D721Med (cell line): ENCODE results near the gene OPA1.

ENCODE experiments used
- DNase-seq: peaks from one replicate; pipeline ENCODE4 v3.0.0; 2011; ENCODE audit warnings: low spot score; ENCODE audit not compliant: insufficient read length
- FAIRE-seq: peaks from 2 replicates; lab custom pipeline; 2011; peaks lifted over from hg19 to GRCh38; lab: Jason Lieb, UNC
- TF ChIP-seq, protein P1 (sequence below): IDR thresholded peaks from 2 replicates; pipeline ENCODE4 v1.5.1; 2012; ENCODE audit warnings: mild to moderate bottlenecking, control low read depth; ENCODE audit not compliant: insufficient read depth; ENCODE audit errors: missing control alignments

OPA1 gene

DNA sequence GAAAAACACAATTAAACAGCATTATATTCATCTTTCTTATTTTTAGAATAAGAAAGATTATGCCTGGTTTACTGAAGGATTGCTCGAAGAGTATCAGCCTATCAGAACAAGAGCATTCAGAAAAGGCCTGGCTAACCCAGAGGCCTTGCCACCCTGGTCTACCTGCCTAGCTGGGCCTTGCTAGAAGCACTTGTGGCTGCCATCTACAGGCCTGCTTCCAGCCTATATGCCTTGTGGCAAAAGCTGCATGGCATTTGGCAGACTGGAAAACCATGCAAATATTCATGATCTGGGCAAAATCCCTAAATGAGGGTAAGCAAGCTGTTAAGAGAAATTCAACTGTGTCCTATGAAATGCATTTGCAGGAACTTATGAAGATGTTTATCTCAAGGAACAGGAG is 29.0 kb upstream of the OPA1 start:
- no peak for FAIRE-seq
- TF ChIP-seq, protein P1, sequence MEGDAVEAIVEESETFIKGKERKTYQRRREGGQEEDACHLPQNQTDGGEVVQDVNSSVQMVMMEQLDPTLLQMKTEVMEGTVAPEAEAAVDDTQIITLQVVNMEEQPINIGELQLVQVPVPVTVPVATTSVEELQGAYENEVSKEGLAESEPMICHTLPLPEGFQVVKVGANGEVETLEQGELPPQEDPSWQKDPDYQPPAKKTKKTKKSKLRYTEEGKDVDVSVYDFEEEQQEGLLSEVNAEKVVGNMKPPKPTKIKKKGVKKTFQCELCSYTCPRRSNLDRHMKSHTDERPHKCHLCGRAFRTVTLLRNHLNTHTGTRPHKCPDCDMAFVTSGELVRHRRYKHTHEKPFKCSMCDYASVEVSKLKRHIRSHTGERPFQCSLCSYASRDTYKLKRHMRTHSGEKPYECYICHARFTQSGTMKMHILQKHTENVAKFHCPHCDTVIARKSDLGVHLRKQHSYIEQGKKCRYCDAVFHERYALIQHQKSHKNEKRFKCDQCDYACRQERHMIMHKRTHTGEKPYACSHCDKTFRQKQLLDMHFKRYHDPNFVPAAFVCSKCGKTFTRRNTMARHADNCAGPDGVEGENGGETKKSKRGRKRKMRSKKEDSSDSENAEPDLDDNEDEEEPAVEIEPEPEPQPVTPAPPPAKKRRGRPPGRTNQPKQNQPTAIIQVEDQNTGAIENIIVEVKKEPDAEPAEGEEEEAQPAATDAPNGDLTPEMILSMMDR: no peak
- no peak for DNase-seq

DNA sequence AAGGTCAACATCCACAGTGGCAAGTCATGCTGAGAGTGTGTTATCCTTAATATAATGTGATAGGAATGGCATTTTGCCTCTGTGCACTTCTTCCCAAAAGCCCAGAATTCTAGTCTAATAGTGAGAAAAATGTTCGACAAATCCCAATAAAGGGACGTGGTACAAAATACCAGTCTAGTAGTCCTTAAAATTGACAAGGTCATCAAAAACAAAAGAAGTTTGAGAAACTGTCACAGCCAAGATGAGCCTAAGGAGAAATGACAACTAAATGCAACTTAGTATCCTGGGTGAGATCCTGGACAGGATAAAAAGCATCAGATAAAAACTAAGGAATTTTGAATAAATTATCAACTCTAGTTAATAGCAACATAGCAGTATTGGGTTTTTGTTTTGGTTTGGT is 23.9 kb upstream of the OPA1 start:
- TF ChIP-seq, protein P1: no peak
- FAIRE-seq (no peak), DNase-seq (no peak)

DNA sequence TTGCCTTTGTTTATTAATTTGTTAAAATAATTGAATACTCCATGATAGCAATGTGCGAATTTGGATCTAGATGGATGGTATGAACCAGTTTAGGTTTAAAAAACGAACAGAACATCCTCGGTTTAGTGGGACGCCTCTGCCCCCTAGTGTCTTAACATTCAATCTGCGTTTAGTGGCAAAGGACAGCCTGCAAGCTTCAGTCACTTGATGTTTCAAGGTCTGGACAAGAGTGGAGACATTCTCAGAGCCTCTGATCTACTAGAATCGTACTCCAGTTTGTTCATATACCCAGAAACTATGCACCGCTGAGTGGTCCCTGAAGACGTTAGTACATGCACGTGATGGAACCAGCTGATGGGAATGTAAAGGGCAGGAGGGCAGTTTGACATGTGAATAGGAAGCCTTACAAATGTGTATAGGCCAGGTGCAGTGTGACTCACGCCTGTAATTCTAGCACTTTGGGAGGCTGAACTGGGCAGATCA is 20.5 kb upstream of the OPA1 start:
- FAIRE-seq: peak; percentile 63
- TF ChIP-seq, protein P1: peak; percentile 91
- no peak for DNase-seq

DNA sequence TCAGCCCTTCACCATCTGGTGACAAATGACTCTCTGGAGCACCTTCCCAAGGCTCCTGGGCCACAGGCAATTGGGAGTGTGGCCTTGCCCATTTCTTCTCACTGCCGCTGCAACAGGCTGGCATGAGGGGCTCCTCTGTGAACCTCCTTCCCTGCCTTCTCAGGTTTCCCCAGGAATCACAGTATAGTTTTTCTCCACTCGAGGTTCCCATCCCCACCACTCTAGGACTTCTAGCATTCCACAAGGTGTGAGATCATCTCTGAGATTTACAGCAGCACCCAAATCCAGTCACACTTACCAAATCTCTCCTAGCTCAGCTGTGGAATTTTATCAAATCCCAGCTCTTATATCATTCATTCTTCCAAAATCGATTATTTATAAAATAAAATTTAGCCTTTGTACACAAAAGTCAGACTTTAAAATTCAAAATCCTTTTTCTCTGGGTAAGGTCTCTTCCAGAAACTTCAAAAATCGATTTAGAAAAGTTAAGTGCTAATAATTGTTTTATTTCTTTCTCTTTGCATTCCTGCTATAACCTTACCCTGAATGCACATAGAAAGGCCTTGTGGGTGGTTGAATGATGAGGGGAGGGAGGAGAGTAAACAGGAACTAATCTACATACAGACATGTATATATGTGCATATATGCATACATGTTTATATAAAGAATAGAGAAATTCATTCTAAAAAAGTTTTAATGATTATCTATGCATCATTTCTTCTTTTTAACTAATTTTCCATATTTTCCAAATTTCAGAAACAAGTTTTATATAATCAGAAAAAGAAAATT is 19.4 kb upstream of the OPA1 start:
- FAIRE-seq: no peak
- TF ChIP-seq, protein P1: no peak
- no peak for DNase-seq

DNA sequence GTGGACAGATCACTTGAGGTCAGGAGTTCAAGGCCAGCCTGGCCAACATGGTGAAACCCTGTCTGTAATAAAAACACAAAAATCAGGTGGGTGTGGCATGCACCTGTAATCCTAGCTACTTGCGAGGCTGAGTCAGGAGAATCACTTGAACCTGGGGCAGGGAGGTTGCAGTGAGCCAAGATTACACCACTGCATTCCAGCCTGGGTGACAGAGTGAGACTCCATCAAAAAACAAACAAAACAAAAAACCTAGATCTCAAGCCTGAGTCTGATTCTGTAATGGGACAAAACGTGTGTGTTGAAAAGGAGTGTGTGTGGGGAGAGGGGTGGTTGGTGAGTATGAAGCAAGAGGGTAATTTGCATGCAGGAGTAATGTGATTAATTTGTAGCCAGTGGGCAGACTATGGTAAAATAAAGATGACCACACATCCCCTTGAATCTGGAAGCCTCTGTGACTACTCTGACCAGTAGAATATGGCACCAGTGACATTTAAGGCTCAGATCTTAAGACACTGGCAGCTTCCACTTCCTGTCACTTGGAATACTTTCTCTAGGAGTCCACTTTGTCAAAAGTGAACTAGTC is 18.4 kb upstream of the OPA1 start:
- TF ChIP-seq, protein P1: no peak
- no peak for DNase-seq
- no peak for FAIRE-seq

DNA sequence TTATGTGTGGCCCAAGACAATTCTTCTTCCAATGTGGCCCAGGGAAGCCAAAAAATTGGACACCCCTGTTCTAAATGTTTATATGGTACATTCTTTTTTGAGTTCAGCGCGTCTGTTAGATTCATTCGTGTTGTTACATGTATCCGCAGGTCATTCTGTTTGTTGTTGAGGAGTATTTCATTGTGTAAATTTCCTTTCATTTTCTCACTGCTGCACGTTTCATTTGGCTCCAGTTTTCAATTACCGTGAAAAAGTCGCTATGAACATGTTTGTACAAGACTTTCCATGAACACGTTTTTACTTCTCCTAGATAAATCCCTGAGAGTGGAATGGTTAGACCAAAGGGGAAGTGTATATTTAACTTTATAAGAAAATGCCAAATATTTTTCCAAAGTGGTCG is 7.5 kb upstream of the OPA1 start:
- TF ChIP-seq, protein P1: no peak
- no peak for FAIRE-seq
- DNase-seq: no peak

DNA sequence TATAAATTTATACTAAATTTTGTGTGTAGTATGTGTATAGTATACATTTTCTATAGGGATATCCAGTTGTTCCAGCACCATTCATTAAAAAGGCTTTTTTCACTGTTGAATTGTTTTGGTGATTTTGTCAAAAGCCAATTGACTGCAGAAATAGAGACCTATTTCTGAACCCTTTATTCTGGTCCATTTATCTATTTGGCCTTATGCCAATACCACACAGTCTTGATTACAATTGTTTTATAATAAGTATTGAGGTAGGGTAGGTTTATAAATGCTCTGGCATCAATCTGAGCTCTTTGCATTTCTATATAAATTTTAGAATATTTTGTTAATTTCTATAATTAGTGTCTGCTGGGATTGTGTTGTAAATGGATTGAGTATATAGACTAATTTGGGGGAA is 6.5 kb upstream of the OPA1 start:
- TF ChIP-seq, protein P1: no peak
- DNase-seq: no peak
- no peak for FAIRE-seq
